SKM-1 treated with dmso at 0.1 percent for 144 hours (cell line): ENCODE results near the gene SPDYE6.
"Not testable (repeated sequence)": the region's sequence is repeated elsewhere in the genome, so short reads cannot be mapped to it uniquely, and the experiment has no call there.

ENCODE experiments used
- DNase-seq: peaks from one replicate; lab custom pipeline; 2025; ENCODE audit not compliant: unreplicated experiment; lab: John Stamatoyannopoulos, UW

Gene SPDYE6, protein sequence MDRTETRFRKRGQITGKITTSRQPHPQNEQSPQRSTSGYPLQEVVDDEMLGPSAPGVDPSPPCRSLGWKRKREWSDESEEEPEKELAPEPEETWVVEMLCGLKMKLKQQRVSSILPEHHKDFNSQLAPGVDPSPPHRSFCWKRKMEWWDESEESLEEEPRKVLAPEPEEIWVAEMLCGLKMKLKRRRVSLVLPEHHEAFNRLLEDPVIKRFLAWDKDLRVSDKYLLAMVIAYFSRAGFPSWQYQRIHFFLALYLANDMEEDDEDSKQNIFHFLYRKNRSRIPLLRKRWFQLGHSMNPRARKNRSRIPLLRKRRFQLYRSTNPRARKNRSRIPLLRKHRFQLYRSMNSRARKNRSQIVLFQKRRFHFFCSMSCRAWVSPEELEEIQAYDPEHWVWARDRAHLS

DNA sequence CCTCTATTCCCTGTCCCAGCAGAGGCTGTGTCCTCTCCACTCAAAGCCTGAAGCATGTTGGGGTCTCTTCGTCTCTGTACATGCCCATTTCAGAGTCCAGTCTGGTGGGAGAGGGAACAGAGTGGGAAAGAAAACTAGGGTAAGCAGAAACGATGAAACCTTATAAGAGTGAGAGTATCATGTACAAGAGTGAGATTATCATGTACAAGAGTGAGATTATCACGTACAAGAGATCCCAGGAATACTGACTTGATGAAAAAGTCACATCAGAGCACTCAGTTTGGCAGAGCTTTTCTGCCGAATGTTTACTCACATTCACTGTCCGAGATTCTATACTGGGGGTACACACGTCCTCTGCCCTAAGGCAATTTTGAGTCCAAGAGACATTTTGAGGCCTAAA, at the start of gene SPDYE6:
Gene SPDYE6 (minus strand): TSS at position 101 of the 400 bp plus-strand sequence. CDS start 421 bp downstream, outside the sequence.
- not testable (repeated sequence) for DNase-seq

DNA sequence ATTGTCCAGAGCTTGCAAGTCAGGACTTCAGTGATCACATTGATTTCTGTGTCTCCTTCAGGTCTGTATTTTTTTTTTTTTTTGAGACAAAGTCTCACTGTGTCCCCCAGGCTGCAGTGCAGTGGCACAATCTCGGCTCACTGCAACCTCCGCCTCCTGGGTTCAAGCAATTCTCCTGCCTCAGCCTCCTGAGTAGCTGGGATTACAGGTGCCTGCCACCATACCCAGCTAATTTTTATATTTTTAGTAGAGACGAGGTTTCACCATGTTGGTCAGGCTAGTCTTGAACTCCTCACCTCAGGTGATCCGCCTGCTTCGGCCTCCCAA, 48.6 kb upstream of the SPDYE6 start:
- DNase-seq, result not testable (repeated sequence)

DNA sequence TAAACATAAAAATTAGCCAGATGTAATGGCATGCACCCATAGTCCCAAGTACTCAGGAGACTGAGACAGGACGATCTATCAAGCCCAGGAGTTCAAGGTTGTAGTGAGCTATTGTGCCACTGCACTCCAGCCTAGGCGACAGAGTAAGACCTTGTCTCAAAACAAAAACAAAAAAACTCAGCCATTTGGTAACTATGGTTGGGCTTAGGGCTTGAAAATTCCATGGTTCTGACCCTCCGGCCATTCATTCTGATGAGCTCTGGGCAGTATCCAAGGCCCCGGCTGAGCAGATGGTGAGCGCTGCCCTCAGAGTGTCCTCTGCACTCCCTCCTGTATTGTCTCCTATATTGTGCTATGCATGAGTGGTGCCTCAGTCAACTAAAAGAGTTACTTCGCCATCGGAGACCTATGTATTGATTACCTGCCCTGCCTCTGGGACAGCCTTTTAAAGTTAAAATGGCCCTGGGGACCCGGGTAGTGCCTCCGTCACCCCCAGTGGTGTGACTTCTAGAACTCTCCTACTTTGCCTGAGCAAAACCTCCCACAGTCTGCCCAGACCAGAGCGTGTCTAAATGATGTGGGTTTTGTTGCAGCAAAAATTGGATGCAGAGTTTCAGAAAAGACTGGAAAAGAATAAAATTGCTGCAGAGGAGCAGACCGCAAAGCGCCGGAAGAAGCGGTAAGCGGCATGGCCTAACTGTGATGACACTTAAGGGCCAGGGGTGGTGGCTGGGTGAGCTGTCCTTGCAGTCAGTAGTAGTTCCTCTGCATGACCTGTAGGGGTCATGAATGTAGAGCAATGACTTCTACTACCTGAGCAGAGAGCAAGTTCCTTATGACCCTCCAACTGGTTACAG, 48.0 kb upstream of the SPDYE6 start:
- peak; percentile 93 for DNase-seq

DNA sequence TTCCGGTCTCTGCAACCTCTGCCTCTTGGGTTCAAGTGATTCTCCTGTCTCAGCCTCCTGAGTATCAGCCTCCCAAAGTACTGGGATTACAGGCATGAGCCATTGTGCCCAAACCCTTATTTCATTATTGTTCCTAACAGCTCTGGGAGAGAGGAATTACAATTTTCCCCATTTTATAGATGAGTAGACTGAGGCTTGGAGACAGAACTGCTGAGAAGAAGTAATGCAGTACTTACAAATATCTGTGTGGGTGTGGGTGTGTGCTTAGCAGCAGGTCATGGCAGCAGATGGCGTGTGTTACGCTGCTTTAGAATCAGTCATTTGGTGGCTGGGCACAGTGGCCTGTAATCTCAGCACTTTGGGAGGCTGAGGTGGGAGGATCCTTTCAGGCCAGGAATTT, 47.3 kb upstream of the SPDYE6 start:
- no peak for DNase-seq

DNA sequence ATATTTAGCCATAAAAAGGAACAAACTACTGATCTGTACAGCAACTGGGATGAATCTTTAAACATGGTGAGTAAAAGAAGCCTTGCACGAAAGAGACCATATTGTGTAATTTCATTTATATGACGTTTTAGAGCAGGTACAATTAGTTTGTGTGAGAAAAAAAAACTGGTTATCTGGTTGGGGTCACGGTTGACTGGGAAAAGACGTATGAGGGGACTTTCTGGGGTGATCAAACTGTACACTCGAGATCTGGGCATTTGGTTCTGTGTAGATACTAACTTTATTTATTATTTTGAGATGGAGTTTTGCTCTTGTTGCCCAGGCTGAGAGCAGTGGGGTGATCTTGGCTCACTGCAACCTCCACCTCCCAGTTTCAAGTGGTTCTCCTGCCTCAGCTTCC, 44.1 kb upstream of the SPDYE6 start:
- no peak for DNase-seq

DNA sequence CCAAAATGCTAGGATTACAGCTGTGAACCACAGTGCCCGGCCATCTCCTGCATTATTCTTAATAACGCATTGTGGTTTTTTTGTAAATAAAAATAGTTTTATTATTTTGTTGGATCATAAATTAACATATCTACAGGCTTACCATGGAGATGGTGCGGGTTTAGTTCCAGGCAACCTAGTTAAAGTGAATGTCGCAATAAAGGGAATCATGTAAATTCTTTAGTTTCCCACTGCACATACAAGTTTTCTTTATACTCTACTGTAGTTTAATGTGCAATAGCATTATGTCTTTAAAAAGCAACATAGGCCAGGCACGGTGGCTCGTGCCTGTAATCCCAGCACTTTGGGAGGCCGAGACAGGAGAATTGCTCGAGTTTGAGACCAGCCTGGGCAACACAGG, 42.3 kb upstream of the SPDYE6 start:
- no peak for DNase-seq

DNA sequence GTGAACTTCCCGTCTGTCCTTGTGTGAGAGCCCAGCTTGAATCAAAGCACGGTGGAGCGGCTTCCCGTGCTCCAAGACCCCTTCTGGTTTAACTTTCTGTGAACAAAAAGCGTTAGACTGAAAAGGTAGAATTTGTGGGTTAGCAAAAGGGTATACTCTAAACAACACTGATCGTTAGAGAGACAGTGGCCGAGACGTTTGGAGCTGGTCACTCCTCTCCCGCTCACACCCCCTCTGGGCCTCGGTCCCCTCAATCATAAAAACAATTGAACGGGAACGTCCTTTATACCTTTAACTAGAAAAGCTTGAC, 40.4 kb upstream of the SPDYE6 start:
- DNase-seq, result no peak

DNA sequence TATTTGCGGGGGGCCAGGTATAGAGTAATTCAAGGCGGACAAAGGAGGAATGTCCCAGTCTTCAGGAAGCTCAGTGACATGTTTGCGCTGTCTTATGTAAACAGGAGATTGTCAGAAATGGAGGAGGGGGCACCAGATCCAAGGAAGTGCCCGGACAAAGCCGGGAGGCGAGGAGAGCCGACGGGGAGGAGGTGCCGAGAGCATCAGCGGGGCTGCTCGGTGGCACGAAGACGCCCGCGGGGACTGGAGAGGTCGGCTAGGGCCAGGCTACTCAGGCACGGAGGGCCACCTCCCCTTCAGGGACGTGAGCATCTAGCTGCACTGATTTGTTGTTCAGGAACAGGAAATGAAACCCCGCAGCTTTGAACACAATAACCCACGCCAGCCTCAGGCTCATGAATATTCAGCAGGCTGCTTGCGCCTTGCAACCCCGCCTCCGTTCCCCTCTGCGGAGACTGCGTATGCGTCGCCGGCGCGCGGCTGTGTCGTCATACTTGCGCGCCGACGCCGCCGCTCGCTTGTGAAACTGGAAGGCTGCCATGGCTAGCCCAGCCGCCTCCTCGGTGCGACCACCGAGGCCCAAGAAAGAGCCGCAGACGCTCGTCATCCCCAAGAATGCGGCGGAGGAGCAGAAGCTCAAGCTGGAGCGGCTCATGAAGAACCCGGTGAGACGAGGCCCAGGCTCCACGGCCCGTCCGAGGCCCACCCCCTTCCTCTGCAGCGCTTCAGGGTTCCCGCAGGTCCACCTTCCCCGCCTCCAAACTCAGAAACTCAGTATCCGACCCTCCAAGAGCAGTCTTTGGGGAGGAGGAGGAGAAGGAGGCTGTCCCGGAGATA, 39.8 kb upstream of the SPDYE6 start, which contains the start of gene PRKRIP1:
Gene PRKRIP1 (plus strand): TSS at position 491 of the 837 bp plus-strand sequence. CDS start 49 bp downstream, at position 540.
- DNase-seq, result peak; percentile 81

DNA sequence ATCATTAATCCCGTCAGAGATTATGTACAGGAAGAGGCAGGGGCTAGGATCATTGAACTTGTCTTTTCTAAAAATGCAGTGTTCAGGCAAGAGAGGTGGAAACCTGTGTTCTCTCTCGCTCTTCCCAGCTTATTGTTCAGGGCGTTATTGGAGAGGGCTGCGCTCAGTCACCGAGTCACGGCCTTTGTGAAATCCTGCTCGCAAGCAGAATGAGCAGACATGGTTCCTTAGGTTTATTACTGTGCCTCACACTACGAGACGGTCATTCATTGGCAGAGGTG, 39.3 kb upstream of the SPDYE6 start:
- no peak for DNase-seq

DNA sequence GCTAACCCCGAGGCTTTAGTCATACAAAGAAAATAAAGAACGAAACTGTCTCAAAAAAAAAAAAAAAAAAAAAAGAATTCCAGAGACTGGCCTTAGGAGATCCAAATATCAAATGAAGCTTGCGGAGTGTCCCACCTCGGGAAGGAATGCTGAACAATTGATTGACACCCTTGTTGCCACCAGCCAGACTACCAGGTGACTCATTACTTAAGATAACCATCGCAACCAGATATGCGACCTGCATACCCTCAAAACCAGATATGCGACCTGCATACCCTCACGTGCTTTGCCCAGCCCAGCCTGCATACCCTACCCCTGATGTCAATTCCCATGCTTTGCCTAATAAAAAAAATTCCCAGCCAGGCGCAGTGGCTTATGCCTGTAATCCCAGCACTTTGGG, 37.2 kb upstream of the SPDYE6 start:
- no peak for DNase-seq

DNA sequence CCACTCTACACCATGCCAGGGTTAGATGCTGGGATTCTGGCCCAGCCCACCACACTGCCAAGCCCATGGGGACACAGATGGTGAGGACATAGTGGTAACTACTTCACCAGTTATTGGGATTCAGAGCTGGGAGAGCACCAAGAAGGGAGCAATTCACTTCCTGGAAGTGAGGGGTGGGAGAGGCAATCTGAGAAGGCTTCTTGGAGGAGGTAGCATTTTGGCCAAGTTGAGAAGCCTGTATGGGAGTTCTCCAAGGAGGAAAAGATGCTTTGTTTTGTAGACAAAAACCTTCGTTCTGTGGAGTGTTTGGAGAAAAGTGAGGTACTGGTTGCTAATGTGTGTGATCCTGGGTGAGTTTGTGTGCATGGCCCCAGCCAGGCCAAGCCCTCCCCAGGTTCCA, 36.1 kb upstream of the SPDYE6 start:
- DNase-seq, result no peak

DNA sequence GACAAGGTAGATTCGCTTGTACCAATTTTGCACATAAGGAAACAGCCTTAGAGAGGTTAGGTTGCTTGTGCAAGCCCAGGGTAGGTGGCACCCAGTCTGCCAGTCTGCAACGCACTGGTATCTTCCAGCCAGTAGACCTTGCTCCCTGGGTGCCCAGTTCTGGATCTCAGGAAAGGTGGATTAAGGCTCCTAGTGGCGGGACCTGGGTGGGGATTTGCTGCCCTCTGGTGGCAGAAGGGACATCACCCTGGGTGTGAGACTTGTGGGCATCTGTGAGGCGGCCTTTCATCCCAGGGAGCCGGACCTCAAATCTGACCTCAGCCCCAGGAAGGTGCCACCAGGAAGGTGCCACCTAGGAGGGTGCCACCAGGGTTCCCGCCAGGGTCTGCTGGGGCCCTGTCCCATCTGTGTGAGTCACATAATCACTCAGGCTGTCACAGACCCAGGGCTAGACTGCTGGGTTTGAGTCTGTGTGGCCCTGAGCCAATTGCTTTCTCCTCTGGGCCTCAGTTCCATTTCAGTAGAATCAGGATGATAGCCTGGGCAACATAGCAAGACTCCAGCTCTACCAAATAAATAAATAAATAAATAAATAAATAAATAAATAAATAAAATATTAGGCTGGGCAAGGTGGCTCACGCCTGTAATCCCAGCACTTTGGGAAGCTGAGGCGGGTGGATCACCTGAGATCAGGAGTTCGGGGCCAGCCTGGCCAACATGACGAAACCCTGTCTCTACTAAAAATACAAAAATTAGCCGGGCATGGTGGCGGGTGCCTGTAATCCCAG, 34.6 kb upstream of the SPDYE6 start:
- DNase-seq, result peak; percentile 72

DNA sequence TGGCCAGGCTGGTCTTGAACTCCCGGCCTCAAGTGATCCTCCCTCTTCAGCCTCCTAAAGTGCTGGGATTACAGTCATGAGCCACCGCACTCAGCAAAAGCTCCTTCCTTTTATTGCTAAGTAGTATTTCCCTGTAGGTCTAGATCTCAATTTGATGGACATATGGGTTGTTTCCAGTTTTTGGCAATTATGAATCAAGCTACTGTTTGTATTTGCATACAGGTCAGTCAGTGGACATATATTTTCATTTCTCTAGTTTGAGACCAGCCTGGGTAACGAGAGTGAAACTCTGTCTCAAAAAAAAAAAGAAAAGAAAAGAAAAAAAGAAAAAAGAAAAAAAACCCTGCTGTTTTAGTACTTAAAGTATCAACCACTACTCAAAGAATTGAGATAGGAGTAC, 33.6 kb upstream of the SPDYE6 start:
- DNase-seq, result no peak

DNA sequence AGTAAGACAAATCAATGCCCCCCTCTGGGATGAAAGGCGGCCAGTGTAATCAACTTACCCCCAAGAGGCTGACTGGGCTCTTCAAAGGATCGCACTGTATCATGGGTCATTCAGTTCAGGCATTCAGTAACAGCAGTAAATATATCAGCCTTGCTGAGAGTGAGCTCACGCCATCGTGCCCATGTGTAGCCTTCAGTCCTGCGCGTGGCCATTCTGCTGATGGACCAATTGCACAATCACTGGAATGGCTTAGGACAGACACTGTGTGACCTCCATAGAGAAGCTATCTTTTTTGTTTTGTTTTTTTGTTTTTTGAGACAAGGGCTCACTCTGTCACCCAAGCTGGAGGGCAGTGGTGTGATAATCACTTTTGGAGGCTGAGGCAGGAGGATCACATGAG, 30.8 kb upstream of the SPDYE6 start:
- no peak for DNase-seq

DNA sequence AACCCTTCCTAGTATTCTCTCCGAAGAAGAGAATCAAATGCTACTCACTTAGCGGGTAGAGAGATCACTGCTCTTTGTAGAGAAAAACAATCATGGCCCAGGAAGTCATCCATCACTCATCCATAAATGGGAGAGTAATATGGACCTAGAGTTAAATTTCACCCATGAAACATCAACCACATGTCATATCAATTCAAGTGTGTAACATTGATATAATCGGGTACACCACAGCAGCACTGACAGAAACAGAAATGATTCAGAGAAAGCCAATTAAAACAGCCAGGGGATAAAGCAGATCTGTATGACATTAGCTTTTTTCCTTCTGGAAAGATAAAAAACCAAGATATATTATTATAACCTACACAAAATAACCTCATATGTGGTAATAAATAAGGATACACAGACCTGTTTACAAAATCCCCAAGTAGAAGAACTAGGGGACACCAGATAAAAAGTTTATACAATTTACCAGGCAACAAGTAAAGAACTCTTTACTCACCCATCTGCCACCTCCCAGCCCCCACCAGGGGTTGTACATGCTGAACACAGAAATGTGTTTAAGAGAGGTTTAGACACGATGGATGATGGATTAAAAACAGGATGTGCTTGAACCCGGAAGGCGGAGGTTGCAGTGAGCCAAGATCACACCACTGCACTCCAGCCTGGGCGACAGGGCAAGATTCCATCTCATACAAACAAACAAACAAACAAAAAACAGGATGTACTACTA, 25.6 kb upstream of the SPDYE6 start:
- DNase-seq, result not testable (repeated sequence)

DNA sequence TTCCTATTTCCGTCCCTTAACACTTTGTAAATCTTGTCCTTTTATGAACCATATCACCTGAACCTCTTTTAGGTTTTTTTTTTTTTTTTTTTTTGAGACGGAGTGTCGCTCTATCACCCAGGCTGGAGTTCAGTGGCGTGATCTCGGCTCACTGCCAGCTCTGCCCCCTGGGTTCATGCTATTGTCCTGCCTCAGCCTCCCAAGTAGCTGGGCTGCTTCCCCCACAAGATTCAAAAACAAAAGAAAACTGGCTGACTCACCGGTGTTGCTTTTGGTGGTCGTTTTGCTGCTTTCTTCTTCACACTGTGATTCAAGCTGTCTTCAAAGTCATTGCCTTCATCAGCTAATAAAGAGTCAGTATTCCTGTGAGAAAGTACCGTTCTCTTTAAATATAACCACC, 24.6 kb upstream of the SPDYE6 start:
- not testable (repeated sequence) for DNase-seq

DNA sequence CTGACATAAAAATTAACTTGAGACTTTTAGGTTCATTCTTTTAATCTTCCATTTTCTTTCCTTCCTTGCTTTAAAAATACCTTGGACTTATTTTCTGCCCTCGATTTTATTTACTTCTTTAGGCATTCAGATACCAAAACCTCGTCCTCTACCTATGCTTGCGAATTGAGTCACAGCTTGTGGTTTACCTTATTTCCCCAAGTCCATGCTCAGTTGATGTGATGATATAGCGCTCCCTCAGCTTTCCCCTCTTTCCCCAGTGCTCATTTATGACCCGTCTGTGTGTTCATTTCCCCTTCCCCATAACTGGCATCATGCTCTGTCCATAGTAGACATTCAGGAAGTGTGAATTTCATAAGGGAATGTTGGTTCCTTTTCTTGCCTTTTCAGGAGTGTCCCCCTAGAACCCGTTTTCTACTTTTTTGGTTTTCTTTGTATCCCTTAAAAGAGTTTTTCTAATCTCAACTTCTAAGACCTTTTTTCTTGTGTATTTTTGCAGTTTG, 20.8 kb upstream of the SPDYE6 start:
- DNase-seq, result no peak

DNA sequence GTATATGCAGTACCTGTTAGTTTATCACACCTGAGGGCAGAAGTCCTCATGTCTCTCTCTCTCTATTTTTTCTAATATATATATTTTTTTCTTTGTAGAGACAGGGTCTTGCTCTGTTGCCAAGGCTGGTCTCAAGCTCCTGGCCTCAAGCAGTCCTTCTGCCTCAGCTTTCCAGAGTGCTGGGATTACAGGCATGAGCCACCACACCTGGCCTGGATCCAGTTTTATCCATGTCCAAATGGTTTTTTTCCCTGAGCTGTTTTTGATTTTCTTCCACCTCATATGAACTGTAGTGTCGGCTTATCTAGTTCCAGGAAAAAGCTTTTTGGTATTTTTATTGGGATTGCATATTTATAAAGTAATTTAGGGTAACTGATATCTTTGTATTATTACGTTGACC, 16.6 kb upstream of the SPDYE6 start:
- DNase-seq, result not testable (repeated sequence)

DNA sequence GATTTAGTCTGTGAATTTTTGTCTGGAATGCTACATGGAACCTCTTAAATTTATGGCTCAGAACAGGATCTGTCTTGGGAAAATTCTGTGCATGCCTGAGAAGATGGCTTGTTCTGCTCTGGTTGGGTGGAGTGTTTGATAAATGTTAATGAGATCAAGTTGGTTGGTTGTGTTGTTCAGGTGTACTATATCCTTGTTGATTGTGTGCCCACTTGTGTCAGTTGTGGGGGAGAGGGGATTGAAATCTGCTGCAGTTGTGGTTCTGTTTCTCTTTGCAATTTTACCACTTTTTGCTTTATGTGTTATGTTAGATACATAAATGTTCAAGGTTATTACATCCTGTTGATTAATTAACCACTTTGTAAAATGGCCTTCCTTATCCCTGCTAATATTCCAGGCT, 13.8 kb upstream of the SPDYE6 start:
- DNase-seq, result not testable (repeated sequence)

DNA sequence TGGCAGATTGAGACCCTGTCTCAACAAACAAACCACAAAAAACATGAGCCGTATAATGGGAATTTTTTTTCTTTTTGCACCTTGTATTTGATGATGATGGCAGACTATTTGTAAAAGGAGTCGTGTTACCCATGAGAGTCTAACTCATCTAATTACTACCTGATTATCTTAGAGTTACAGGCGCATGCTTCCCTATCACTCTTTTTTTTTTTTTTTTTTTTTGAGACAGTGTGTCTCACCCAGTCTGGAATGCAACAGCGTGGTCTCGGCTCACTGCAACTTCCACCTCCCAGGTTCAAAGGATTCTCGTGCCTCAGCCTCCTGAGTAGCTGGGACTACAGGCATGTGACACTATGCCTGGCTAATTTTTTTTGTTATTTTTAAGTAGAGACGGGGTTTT, 9.1 kb upstream of the SPDYE6 start:
- DNase-seq, result not testable (repeated sequence)
